ENCODE data around the gene COL18A1. TPM values are rescaled to one million over a fixed set of nuclear protein-coding genes. Genes with fewer than 3 reads are reported as not detected.
A peak's percentile ranks its signal among the peaks of the same experiment; 100 is the strongest.

COL18A1 gene
- total and polyA plus RNA-seq, 4 donors = 97.3 to 963 (median 295) TPM

DNA sequence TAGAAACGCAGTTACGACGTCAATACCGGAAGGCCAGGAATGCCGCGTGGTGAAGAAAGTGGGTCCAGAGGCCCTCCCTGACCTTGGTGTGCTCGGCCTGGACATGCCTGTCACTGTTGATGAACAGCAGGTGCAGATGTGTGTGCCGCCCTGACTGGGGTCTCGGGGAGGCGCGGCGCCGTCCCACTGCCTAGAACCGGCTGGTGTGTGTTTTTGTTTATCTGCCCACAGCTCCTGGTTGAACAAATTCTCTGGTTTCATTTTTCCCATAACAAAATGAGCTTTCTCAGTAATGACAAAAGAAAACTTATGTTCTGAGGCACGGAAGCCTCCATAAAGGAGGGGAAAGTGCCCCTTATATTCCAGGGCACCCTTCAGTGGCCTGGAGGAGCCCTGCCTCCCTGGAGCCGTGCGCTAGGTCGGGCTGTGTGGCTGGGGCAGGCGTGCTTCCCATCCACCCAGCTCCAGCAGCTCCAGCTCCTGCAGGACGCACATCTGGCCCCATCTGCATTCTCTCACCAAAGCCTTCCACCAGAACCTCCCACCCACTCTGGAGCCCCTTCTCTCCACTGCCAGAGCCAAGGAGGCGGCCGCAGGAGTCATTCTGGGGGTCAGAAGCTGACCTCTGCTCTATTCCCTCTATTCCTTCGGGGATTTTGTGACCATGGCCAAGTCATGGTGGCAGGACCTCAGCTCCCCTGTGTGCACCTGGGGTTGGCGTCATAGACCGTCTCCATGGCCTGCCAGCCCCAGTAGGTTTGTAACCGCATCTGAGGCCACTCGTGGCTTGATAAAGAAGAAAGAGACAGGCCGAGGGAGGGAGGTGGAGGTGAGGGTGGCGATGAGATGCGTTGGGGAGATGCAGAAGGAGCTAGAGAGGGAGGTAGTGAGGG, 20.1 kb upstream of the COL18A1 start:
- intact Hi-C loops (cut with DNase I) = no loop called here
- DNase-seq = peak; percentile 37 to 62

DNA sequence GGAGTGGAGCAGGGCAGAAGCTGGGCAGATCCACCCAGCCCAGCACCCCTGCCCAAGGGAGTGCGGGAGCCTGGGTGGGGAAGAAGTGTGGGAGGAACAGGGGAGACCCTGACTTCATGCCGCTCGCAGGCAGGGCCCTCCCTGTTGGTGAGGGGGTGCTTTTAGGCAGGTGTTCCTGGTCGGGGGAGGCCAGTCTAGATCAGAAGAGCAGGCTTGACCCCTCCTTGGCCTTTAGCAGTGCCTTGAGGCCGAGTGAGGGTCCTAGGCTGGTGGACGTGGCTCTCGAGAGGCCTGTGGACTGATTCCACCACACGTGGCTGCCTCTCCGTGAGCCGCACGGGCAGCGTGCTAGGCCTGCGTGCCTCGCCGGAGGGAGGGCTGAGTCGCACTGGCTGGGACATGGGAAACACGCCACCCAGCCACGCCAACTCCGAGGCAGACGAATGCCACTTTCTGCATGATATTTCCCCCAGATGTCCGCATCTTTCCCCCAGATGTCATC, 19.4 kb upstream of the COL18A1 start:
- Histone ChIP-seq H3K4me1 (ENCODE audit: control insufficient read depth in 1 of 2, insufficient read depth in 2 of 2, low read length in 2 of 2) (no peaks in the 10 kb centered on the region), H3K27ac (ENCODE audit: low read depth in 1 of 2, low read length in 2 of 2) (no peak overlapping the region), H3K9me3 (ENCODE audit: control insufficient read depth, low read length) (no peaks in the 10 kb centered on the region), H3K4me3 (ENCODE audit: low read length in 2 of 2) (no peak overlapping the region), H3K36me3 (ENCODE audit: control insufficient read depth in 1 of 2, insufficient read depth in 2 of 2, low read length in 1 of 2) (no peaks in the 10 kb centered on the region), H3K27me3 (ENCODE audit: control insufficient read depth in 1 of 2, insufficient read depth in 2 of 2, low read length in 1 of 2) (no peaks in the 10 kb centered on the region)
- intact Hi-C loops (cut with DNase I) = no loop called here
- ATAC-seq (ENCODE audit: low FRiP score) (no peak), DNase-seq (peak; percentile 29 to 48)
- 92 to 94% methylated on average over 18 to 21 of the region's 21 CpGs for WGBS, 2 donors

More for the DNA sequence above, 20.1 kb upstream of the COL18A1 start:
- no peak overlapping the region for H3K4me3 ChIP-seq (ENCODE audit: low read length in 2 of 2)
- no peaks in the 10 kb centered on the region for H3K9me3 ChIP-seq (ENCODE audit: control insufficient read depth, low read length)
- no peaks in the 10 kb centered on the region for H3K4me1 ChIP-seq (ENCODE audit: control insufficient read depth in 1 of 2, insufficient read depth in 2 of 2, low read length in 2 of 2)
- no peak overlapping the region for H3K27ac ChIP-seq (ENCODE audit: low read depth in 1 of 2, low read length in 2 of 2)
- H3K27me3 ChIP-seq (ENCODE audit: control insufficient read depth in 1 of 2, insufficient read depth in 2 of 2, low read length in 1 of 2) = no peaks in the 10 kb centered on the region
- no peak for ATAC-seq (ENCODE audit: low FRiP score)
- WGBS, 2 donors = 87% methylated on average over 30 of the region's 30 CpGs
- H3K36me3 ChIP-seq (ENCODE audit: control insufficient read depth in 1 of 2, insufficient read depth in 2 of 2, low read length in 1 of 2) = no peaks in the 10 kb centered on the region

DNA sequence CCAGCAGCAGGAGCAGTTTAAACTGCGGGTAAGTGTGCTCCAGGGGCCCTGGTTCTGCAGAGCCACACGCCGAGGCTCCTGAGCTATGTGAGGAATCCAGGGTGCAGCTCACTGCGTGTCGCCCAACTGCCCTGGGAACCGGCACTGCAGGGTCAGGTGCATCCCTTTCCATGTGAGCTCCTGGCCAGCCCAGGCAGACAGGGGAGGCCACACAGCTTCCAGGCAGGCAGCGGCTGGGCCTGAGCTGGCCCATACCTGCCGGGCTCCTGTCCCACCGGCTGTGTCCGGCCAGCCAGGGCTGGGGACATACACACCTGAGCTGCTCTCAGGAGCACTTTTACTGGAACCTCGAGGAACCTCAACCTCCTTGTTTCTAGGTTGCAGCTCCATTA, 18.6 kb upstream of the COL18A1 start:
- 79 to 84% methylated on average over 11 of the region's 11 CpGs for WGBS, 2 donors
- DNase-seq (peak; percentile 21 to 37), ATAC-seq (ENCODE audit: low FRiP score) (no peak)
- intact Hi-C loops (cut with DNase I) = no loop called here
- Histone ChIP-seq H3K4me3 (ENCODE audit: low read length in 2 of 2) (no peak overlapping the region), H3K36me3 (ENCODE audit: control insufficient read depth in 1 of 2, insufficient read depth in 2 of 2, low read length in 1 of 2) (no peaks in the 10 kb centered on the region), H3K4me1 (ENCODE audit: control insufficient read depth in 1 of 2, insufficient read depth in 2 of 2, low read length in 2 of 2) (no peaks in the 10 kb centered on the region), H3K27ac (ENCODE audit: low read depth in 1 of 2, low read length in 2 of 2) (no peak overlapping the region), H3K27me3 (ENCODE audit: control insufficient read depth in 1 of 2, insufficient read depth in 2 of 2, low read length in 1 of 2) (no peaks in the 10 kb centered on the region), H3K9me3 (ENCODE audit: control insufficient read depth, low read length) (no peaks in the 10 kb centered on the region)

DNA sequence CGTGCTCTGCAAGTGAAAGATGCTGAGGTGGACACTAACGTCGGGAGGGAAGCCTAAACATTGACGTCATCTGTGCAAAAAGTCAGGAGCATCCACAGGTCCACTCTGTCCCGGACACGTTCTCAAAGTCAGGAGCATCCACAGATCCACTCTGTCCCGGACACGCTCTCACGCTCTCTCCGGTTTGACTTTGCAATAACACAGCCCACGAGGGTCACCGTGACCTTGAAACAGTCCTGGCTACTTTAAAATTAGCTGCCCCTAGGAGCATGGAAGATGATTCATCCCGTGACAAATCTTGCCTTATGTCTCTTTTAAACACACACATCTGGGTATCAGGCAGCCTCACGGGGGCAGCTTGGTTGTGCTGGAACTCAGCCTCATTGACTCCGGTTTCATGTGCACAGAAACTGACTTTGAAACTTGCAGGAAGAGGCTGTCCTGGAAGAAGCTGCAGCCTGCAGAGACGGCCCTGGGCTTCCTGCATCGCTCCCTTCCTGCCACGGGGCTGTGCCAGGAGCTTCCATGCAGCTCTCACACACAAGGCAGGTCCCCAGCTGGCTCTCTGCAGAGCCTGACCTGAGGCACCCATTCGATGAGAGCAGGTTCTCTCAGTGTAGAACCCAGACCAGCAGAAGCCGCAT, 18.1 kb upstream of the COL18A1 start:
- DNase-seq = peak; percentile 65 to 79
- Histone ChIP-seq H3K27me3 (ENCODE audit: control insufficient read depth in 1 of 2, insufficient read depth in 2 of 2, low read length in 1 of 2) (no peaks in the 10 kb centered on the region), H3K4me3 (ENCODE audit: low read length in 2 of 2) (no peak overlapping the region), H3K27ac (ENCODE audit: low read depth in 1 of 2, low read length in 2 of 2) (no peak overlapping the region), H3K4me1 (ENCODE audit: control insufficient read depth in 1 of 2, insufficient read depth in 2 of 2, low read length in 2 of 2) (no peaks in the 10 kb centered on the region), H3K9me3 (ENCODE audit: control insufficient read depth, low read length) (no peaks in the 10 kb centered on the region), H3K36me3 (ENCODE audit: control insufficient read depth in 1 of 2, insufficient read depth in 2 of 2, low read length in 1 of 2) (no peaks in the 10 kb centered on the region)
- peak; percentile 51 for ATAC-seq (ENCODE audit: low FRiP score)
- WGBS, 2 donors = 27 to 32% methylated on average over 20 of the region's 20 CpGs
- intact Hi-C loops (cut with DNase I) = no loop called here

DNA sequence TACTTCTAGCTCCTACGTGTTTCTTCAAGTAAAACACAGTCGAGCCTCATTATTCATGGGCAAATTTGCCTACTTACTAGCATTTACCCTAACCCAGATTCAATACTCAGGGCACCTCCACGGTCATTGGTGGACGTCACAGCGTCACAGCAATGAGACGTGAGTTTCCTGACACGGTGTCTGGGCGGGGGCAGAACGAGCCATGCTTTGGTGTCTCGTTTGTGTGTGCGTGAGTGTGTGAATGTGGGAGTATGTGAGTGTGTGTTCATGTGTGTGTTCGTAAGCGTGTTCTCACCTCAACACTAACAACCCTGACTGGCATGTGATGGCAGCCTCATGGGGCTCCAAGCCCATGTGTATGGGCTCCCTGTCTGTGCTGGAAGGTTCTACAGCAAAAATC, 17.5 kb upstream of the COL18A1 start:
- H3K4me3 ChIP-seq (ENCODE audit: low read length in 2 of 2) = no peak overlapping the region
- DNase-seq (peak; percentile 19 to 39), ATAC-seq (ENCODE audit: low FRiP score) (no peak)
- no peaks in the 10 kb centered on the region for H3K27me3 ChIP-seq (ENCODE audit: control insufficient read depth in 1 of 2, insufficient read depth in 2 of 2, low read length in 1 of 2)
- intact Hi-C loops (cut with DNase I) = no loop called here
- no peaks in the 10 kb centered on the region for H3K4me1 ChIP-seq (ENCODE audit: control insufficient read depth in 1 of 2, insufficient read depth in 2 of 2, low read length in 2 of 2)
- no peaks in the 10 kb centered on the region for H3K9me3 ChIP-seq (ENCODE audit: control insufficient read depth, low read length)
- no peak overlapping the region for H3K27ac ChIP-seq (ENCODE audit: low read depth in 1 of 2, low read length in 2 of 2)
- no peaks in the 10 kb centered on the region for H3K36me3 ChIP-seq (ENCODE audit: control insufficient read depth in 1 of 2, insufficient read depth in 2 of 2, low read length in 1 of 2)
- 87 to 89% methylated on average over 13 of the region's 13 CpGs for WGBS, 2 donors

DNA sequence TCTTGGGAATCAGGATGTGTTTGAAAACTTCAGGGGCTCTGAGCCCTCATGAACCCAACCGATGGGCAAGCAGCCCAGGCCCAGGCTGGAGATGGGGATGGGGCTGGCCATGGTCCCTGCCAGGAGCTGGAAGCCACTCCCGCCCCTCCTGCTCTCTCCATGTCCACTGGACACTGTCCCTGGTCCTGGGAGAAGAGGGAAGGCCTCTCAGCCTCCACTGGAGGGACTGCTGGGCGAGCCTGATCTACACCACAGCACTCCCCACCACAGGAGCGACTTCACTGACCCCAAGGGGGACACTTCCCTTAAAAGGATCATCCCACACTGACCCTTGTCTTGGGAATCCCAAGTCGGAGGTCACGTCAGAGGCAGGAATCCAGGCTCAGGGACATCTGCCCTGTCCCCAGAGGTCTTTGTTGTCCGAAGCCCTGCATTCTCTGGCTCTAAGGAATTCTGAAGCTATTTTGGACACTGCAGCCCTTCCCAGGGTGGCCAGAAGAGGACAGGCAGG, 16.9 kb upstream of the COL18A1 start:
- H3K27ac ChIP-seq (ENCODE audit: low read depth in 1 of 2, low read length in 2 of 2) = no peak overlapping the region
- intact Hi-C loops (cut with DNase I) = no loop called here
- peak; percentile 36 to 71 for DNase-seq

DNA sequence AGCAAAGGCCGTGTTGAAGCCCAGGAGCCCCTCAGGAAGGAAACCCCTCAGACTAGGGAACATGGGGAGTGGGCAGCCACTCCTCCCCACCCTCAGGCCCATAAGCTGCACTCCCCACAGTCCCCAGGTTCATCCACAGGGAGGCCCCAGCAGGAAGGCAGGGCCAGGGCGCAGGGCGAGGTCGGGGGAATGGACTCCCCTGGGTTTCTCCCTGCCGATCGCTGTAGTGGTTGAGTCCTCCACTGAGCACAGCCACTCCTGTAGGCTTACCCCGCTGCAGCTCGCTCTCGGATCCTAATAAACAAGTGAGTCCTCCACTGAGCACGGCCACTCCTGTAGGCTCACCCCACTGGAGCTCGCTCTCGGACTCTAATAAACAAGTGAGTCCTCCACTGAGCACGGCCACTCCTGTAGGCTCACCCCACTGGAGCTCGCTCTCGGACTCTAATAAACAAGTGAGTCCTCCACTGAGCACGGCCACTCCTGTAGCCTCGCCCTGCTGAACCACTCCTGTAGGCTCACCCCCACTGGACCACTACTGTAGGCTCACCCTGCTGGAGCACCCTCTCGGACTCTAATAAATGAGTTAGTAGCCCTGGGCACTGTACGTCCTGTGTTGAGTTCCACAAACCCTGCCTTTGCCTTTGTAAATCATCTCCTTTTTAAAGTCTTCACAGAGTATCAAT, 16.2 kb upstream of the COL18A1 start:
- no peaks in the 10 kb centered on the region for H3K36me3 ChIP-seq (ENCODE audit: control insufficient read depth in 1 of 2, insufficient read depth in 2 of 2, low read length in 1 of 2)
- H3K27me3 ChIP-seq (ENCODE audit: control insufficient read depth in 1 of 2, insufficient read depth in 2 of 2, low read length in 1 of 2) = no peaks in the 10 kb centered on the region
- DNase-seq = peak; percentile 19 to 61
- no peaks in the 10 kb centered on the region for H3K9me3 ChIP-seq (ENCODE audit: control insufficient read depth, low read length)
- intact Hi-C loops (cut with DNase I) = no loop called here
- no peaks in the 10 kb centered on the region for H3K4me1 ChIP-seq (ENCODE audit: control insufficient read depth in 1 of 2, insufficient read depth in 2 of 2, low read length in 2 of 2)
- H3K4me3 ChIP-seq (ENCODE audit: low read length in 2 of 2) = no peak overlapping the region
- WGBS, 2 donors = 93 to 98% methylated on average over 19 of the region's 19 CpGs
- H3K27ac ChIP-seq (ENCODE audit: low read depth in 1 of 2, low read length in 2 of 2) = no peak overlapping the region
- no peak for ATAC-seq (ENCODE audit: low FRiP score)

More for the DNA sequence above, 16.9 kb upstream of the COL18A1 start:
- Histone ChIP-seq H3K9me3 (ENCODE audit: control insufficient read depth, low read length) (no peaks in the 10 kb centered on the region), H3K27me3 (ENCODE audit: control insufficient read depth in 1 of 2, insufficient read depth in 2 of 2, low read length in 1 of 2) (no peaks in the 10 kb centered on the region), H3K36me3 (ENCODE audit: control insufficient read depth in 1 of 2, insufficient read depth in 2 of 2, low read length in 1 of 2) (no peaks in the 10 kb centered on the region), H3K4me1 (ENCODE audit: control insufficient read depth in 1 of 2, insufficient read depth in 2 of 2, low read length in 2 of 2) (no peaks in the 10 kb centered on the region), H3K4me3 (ENCODE audit: low read length in 2 of 2) (no peak overlapping the region)
- WGBS, 2 donors = 83 to 93% methylated on average over 7 of the region's 7 CpGs
- ATAC-seq (ENCODE audit: low FRiP score) = no peak

DNA sequence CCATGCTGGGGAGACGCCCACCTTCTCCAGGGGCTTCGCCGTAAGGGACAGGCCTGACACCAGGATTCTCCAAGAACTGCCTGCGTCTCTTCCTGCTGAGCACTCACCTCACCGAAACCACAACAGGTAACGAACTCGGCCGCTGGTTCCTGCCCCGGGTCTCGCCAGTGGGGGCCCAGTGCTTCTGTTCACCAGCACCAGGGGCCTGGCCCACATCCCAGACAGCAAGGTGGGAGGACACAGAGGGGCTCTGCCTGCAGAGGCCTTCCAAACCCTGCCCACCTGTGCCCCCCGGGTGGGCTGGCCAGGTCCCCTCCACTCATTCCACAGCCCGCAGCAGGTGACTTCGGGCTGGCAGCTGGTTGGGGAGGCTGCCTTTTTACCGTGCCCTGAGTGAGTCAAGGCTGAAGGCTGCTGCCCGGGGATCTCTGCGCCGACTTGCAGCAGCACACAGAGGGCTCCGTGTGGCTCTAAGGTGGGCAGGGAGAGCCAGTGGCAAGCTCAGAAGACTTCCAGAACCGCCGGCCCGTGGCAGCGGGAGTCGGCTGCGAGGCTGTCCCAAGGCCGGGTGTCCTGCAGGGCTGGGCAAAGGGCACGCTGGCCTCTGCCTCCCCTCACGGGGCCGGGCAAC, 14.7 kb upstream of the COL18A1 start:
- ATAC-seq (ENCODE audit: low FRiP score) (no peak), DNase-seq (peak; percentile 42 to 65)
- WGBS, 2 donors = 92 to 93% methylated on average over 28 of the region's 28 CpGs
- no peak overlapping the region for H3K4me3 ChIP-seq (ENCODE audit: low read length in 2 of 2)
- intact Hi-C loops (cut with DNase I) = no loop called here
- H3K4me1 ChIP-seq (ENCODE audit: control insufficient read depth in 1 of 2, insufficient read depth in 2 of 2, low read length in 2 of 2) = no peaks in the 10 kb centered on the region
- no peak overlapping the region for H3K27ac ChIP-seq (ENCODE audit: low read depth in 1 of 2, low read length in 2 of 2)
- H3K36me3 ChIP-seq (ENCODE audit: control insufficient read depth in 1 of 2, insufficient read depth in 2 of 2, low read length in 1 of 2) = no peaks in the 10 kb centered on the region
- H3K27me3 ChIP-seq (ENCODE audit: control insufficient read depth in 1 of 2, insufficient read depth in 2 of 2, low read length in 1 of 2) = no peaks in the 10 kb centered on the region
- H3K9me3 ChIP-seq (ENCODE audit: control insufficient read depth, low read length) = no peaks in the 10 kb centered on the region
